HL-60 (cell line): Measurements from ENCODE around the gene FAM186B.

Source experiments
- GABPA ChIP-seq: IDR thresholded peaks from 2 replicates; pipeline ENCODE4 v1.6.1; 2012; ENCODE audit warnings: low read depth
- POLR2AphosphoS5 ChIP-seq: IDR thresholded peaks from 2 replicates; pipeline ENCODE4 v1.6.1; 2012; ENCODE audit warnings: low read depth
- REST ChIP-seq: IDR thresholded peaks from 2 replicates; pipeline ENCODE4 v1.6.1; 2012; ENCODE audit warnings: low read depth; ENCODE audit not compliant: insufficient replicate concordance
- SPI1 ChIP-seq: IDR thresholded peaks from 2 replicates; pipeline ENCODE4 v1.6.1; 2012; ENCODE audit warnings: low read depth, mild to moderate bottlenecking, borderline replicate concordance
- TF ChIP-seq, protein P1 (sequence below): IDR thresholded peaks from one replicate; pipeline ENCODE4 v1.5.1; 2011; ENCODE audit warnings: low read length, control low read depth, inconsistent platforms; ENCODE audit not compliant: insufficient read depth

DNA sequence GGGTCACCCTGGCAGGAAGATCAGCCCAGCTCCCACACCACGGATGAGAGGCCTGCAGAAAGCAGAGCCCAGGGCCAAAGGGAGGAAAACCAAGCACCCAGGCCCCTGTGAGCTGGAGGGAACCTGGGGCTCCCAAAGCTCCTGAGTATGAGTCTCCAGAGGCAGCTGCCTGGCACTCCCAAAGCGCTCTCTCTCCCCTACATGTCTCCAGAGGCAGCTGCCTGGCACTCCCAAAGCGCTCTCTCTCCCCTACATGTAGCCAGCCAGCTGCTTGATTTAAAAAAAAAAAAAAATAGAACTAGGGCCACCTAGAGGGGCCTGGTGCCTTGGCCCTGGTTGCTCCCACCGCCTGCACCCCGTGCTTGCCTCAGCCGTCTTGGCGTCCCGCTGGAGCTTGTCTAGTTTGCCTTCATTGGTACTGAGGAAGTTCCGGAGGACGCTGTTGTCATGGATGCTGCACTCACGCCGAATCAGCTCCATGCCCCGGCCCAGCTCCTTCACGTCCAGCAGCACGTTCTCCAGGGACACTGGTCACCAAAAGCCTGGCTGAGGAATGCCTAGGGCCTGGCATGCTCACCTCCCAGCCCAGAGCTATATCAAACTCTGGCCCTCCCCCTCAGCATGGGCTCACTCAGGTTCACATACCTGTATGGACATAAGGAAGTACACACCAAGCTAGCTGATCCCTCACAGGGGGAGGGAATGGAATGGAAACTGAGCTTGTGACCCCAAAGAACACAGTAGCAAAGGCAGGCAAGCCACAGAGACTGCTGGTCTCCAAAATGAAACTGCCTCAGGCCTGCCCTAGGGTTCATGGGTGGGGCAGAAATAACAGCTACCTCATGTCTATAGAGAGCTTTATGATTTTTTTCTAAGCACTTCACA, 42.6 kb upstream of the FAM186B start:
- TF ChIP-seq, protein P1, sequence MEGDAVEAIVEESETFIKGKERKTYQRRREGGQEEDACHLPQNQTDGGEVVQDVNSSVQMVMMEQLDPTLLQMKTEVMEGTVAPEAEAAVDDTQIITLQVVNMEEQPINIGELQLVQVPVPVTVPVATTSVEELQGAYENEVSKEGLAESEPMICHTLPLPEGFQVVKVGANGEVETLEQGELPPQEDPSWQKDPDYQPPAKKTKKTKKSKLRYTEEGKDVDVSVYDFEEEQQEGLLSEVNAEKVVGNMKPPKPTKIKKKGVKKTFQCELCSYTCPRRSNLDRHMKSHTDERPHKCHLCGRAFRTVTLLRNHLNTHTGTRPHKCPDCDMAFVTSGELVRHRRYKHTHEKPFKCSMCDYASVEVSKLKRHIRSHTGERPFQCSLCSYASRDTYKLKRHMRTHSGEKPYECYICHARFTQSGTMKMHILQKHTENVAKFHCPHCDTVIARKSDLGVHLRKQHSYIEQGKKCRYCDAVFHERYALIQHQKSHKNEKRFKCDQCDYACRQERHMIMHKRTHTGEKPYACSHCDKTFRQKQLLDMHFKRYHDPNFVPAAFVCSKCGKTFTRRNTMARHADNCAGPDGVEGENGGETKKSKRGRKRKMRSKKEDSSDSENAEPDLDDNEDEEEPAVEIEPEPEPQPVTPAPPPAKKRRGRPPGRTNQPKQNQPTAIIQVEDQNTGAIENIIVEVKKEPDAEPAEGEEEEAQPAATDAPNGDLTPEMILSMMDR, result no peak
- no peak for TF ChIP-seq REST
- TF ChIP-seq GABPA, result no peak
- no peak for TF ChIP-seq SPI1
- TF ChIP-seq POLR2AphosphoS5, result no peak
